IgD-negative memory B cell (primary cell): ENCODE results near the gene LINC00632. TPM values are rescaled to one million over a fixed set of nuclear protein-coding genes. Genes with fewer than 3 reads are reported as not detected.

Experiments
- H3K27ac Mint-ChIP-seq, 3 donors: one replicate each; pipeline ENCODE4 v1.8.0; 2020 to 2022; ENCODE audit warnings: mild to moderate bottlenecking in 3 of 3, mixed read lengths in 3 of 3, moderate library complexity in 1 of 3
- H3K27me3 Mint-ChIP-seq: one replicate; pipeline ENCODE4 v1.8.0; 2021; ENCODE audit warnings: mixed read lengths
- H3K36me3 Mint-ChIP-seq: one replicate; pipeline ENCODE4 v1.8.0; 2020; ENCODE audit warnings: mild to moderate bottlenecking, mixed read lengths
- H3K4me1 Mint-ChIP-seq, 3 donors: one replicate each; pipeline ENCODE4 v1.8.0; 2020 to 2022; ENCODE audit warnings: mixed read lengths in 3 of 3, mild to moderate bottlenecking in 1 of 3
- H3K4me3 Mint-ChIP-seq, 4 donors: one replicate each; pipeline ENCODE4 v1.8.0; 2020 to 2022; ENCODE audit warnings: mild to moderate bottlenecking in 4 of 4, mixed read lengths in 4 of 4, moderate library complexity in 3 of 4
- H3K9me3 Mint-ChIP-seq, 3 donors: one replicate each; pipeline ENCODE4 v1.8.0; 2020 to 2021; ENCODE audit warnings: mixed read lengths in 3 of 3, mild to moderate bottlenecking in 1 of 3
- polyA plus RNA-seq: library from polyadenylated mRNA; unstranded; fragments of 300-500 nt; fragmentation: Illumina TruSeq; gene quantifications from one replicate; pipeline ENCODE4 v1.2.3, GENCODE V29; 2021

LINC00632 gene
- polyA plus RNA-seq, 1 donor from 2014 or later = not detected

DNA sequence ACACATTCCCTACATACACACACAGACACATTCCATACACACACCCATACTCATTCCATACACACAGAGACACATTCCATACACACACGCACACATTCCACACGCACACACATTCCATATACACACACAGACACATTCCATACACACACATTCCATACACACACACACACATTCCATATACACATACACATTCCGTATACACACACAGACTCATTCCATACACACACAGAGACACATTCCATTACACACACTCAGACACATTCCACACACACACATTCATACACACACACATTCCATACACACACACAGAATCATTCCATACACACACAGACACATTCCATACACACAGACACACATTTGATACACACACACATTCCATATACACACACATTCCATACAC is 15.2 kb downstream of the LINC00632 start:
- Mint-ChIP-seq H3K4me1 (no peaks in the 10 kb centered on the region), H3K36me3 (no peaks in the 10 kb centered on the region), H3K27ac (no peak overlapping the region), H3K27me3 (no peaks in the 10 kb centered on the region), H3K4me3 (no peak overlapping the region), H3K9me3 (no peaks in the 10 kb centered on the region)

GRCh38 chrX:140725500-140725899 is 15.9 kb downstream of the LINC00632 start:
- no peak overlapping the region for H3K4me3 Mint-ChIP-seq
- H3K36me3 Mint-ChIP-seq = no peaks in the 10 kb centered on the region
- H3K9me3 Mint-ChIP-seq = no peaks in the 10 kb centered on the region
- H3K27me3 Mint-ChIP-seq = no peaks in the 10 kb centered on the region
- H3K4me1 Mint-ChIP-seq = no peaks in the 10 kb centered on the region
- no peak overlapping the region for H3K27ac Mint-ChIP-seq

GRCh38 chrX:140733766-140734342 is 24.3 kb downstream of the LINC00632 start:
- Mint-ChIP-seq H3K9me3 (no peaks in the 10 kb centered on the region), H3K27ac (no peak overlapping the region), H3K27me3 (no peaks in the 10 kb centered on the region), H3K4me1 (peaks cover 0 to 1% (median 0%) of the 10 kb centered on the region in 3 donors), H3K36me3 (no peaks in the 10 kb centered on the region), H3K4me3 (no peak overlapping the region)

- H3K27ac Mint-ChIP-seq = no peak overlapping the region
- H3K27me3 Mint-ChIP-seq = peaks cover 2% of the 10 kb centered on the region
- no peaks in the 10 kb centered on the region for H3K9me3 Mint-ChIP-seq
- no peaks in the 10 kb centered on the region for H3K36me3 Mint-ChIP-seq
- no peak overlapping the region for H3K4me3 Mint-ChIP-seq
- no peaks in the 10 kb centered on the region for H3K4me1 Mint-ChIP-seq
Measured at GRCh38 chrX:140744085-140744484, 34.5 kb downstream of the LINC00632 start.

- H3K4me1 Mint-ChIP-seq = no peaks in the 10 kb centered on the region
- no peaks in the 10 kb centered on the region for H3K36me3 Mint-ChIP-seq
- no peak overlapping the region for H3K4me3 Mint-ChIP-seq
- H3K27me3 Mint-ChIP-seq = no peaks in the 10 kb centered on the region
- no peaks in the 10 kb centered on the region for H3K9me3 Mint-ChIP-seq
- no peak overlapping the region for H3K27ac Mint-ChIP-seq
Measured at GRCh38 chrX:140756941-140757340, 47.4 kb downstream of the LINC00632 start.

GRCh38 chrX:140762061-140762460 is 52.5 kb downstream of the LINC00632 start:
- no peak overlapping the region for H3K27ac Mint-ChIP-seq
- H3K36me3 Mint-ChIP-seq = no peaks in the 10 kb centered on the region
- peaks cover 19% of the 10 kb centered on the region for H3K27me3 Mint-ChIP-seq
- peaks cover 0 to 1% (median 0%) of the 10 kb centered on the region in 3 donors for H3K4me1 Mint-ChIP-seq
- no peak overlapping the region for H3K4me3 Mint-ChIP-seq
- H3K9me3 Mint-ChIP-seq = no peaks in the 10 kb centered on the region

GRCh38 chrX:140764401-140764919 is 54.9 kb downstream of the LINC00632 start:
- Mint-ChIP-seq H3K9me3 (no peaks in the 10 kb centered on the region), H3K27ac (no peak overlapping the region), H3K36me3 (no peaks in the 10 kb centered on the region), H3K4me1 (peaks cover 0 to 1% (median 0%) of the 10 kb centered on the region in 3 donors), H3K4me3 (peak overlapping the region in 1 of 4 donors; percentile 37), H3K27me3 (peaks cover 19% of the 10 kb centered on the region)

DNA sequence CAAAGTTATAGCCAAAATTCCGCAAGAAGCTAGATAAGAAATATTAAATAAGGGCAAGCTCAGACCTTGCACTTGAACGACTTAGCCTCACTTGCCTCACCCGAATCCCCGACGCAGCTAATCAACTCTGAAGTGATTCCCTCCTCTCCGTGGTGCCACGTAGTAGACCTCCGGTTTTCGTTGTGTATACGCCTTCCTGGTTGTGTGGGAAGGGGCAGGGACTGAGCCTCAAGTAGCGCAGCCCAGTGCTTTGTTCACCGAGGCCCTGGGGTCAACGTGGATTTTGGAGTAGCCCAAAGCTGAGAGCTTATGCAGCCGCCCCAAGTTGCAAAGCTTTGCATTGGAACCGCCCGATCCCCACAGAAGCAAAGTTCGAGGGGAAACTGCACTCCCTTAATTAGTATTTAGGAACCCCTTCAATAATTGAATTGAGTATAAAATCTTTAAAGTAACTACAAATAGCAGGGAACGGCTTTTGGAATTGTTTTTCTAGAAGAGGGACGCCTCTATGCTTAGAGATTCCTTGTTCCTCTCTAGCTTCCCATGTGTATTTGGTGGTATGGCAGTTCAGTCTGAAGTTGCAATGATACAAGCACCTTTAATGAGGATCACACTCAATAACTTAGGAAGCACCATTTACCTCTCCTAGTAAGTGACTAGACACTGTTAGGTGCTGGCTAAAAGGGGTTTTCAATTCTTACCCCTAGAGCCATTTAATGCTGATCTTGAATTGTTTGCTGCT is 55.7 kb downstream of the LINC00632 start:
- Mint-ChIP-seq H3K4me1 (peaks cover 0 to 1% (median 0%) of the 10 kb centered on the region in 3 donors), H3K36me3 (no peaks in the 10 kb centered on the region), H3K9me3 (no peaks in the 10 kb centered on the region), H3K27me3 (peaks cover 19% of the 10 kb centered on the region), H3K4me3 (peak overlapping the region in 1 of 4 donors; percentile 68), H3K27ac (no peak overlapping the region)

GRCh38 chrX:140766024-140766611 is 56.6 kb downstream of the LINC00632 start:
- Mint-ChIP-seq H3K4me3 (no peak overlapping the region), H3K27me3 (peaks cover 19% of the 10 kb centered on the region), H3K27ac (peak overlapping the region in 1 of 3 donors; percentile 71), H3K9me3 (no peaks in the 10 kb centered on the region), H3K4me1 (peaks cover 0 to 1% (median 0%) of the 10 kb centered on the region in 3 donors), H3K36me3 (no peaks in the 10 kb centered on the region)

DNA sequence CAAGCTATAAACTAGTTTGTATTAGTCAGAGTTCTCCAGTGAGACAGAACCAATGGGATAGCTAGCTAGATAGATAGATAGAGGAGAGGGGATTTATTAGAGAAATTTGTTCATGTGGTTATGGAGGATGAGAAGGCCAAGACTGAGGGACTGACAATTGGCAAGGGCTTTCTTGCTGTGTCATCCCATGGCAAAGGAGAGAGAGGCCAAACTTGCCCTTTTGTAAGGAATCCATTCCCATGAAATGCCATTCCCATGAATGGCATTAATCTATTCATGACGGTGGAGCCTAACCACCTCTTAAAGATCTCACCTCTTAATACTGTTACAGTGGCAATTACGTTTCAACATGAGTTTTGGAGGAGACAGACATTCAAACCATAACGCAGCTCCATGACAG is 58.1 kb downstream of the LINC00632 start:
- no peaks in the 10 kb centered on the region for H3K36me3 Mint-ChIP-seq
- no peak overlapping the region for H3K4me3 Mint-ChIP-seq
- H3K27ac Mint-ChIP-seq = no peak overlapping the region
- peaks cover 19% of the 10 kb centered on the region for H3K27me3 Mint-ChIP-seq
- H3K9me3 Mint-ChIP-seq = no peaks in the 10 kb centered on the region
- no peaks in the 10 kb centered on the region for H3K4me1 Mint-ChIP-seq

DNA sequence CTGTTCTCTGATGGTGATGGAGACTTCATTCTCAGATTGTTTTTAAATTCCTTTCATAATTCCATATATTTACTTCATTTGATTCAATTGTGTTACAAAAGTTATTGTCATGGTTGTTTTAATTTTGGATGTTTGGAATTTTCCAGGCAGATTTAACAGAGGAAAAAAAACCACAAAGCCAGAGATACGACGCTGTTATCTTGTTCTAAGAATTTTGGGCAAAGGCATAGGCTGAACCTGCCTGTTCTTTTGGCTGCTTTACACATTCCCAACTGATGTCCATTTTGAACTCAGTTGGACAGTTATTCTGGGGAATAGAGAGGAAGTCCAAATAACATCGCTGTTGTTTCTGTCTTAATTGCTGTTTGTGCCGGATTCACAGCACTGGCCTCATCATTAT is 65.7 kb downstream of the LINC00632 start:
- Mint-ChIP-seq H3K4me3 (no peak overlapping the region), H3K36me3 (no peaks in the 10 kb centered on the region), H3K27me3 (peaks cover 2% of the 10 kb centered on the region), H3K4me1 (no peaks in the 10 kb centered on the region), H3K9me3 (no peaks in the 10 kb centered on the region), H3K27ac (no peak overlapping the region)

DNA sequence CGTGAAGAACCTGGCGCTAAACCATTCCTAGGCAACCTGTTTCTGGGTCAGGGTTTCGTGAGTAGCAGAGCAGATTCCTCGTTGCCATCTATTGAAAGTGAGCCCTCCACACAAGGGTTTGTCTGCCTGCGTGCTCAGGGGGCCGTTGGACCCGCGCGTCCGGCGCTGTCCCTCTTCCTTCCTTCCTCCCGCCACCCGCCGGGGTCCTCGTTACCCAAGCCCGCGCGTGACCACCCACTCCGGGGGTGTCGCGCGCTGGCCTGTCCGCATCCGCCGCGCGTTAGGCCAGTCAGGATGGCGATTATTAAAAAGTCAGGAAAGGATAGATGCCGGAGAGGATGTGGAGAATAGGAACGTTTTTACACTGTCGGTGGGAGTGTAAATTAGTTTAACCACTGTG is 66.8 kb downstream of the LINC00632 start:
- Mint-ChIP-seq H3K4me3 (no peak overlapping the region), H3K27ac (no peak overlapping the region), H3K36me3 (no peaks in the 10 kb centered on the region), H3K4me1 (no peaks in the 10 kb centered on the region), H3K27me3 (peaks cover 2% of the 10 kb centered on the region), H3K9me3 (no peaks in the 10 kb centered on the region)

DNA sequence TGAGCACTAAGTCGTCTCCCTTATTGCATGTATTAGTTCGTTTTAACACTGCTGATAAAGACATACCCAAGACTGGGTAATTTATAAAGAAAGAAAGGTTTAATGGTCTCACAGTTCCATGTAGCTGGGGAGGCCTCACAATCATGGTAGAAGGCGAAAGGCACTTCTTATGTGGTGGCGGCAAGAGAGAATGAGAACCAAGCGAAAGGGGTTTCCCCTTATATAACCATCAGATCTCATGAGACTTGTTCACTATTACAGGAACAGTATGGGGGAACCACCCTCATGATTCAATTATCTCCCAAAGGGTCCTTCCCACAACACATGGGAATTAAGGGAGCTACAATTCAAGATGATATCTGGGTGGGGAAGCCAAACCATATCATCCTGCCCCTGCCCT is 85.1 kb downstream of the LINC00632 start:
- H3K4me1 Mint-ChIP-seq = no peaks in the 10 kb centered on the region
- H3K9me3 Mint-ChIP-seq = peaks cover 0 to 2% (median 0%) of the 10 kb centered on the region in 3 donors
- no peak overlapping the region for H3K27ac Mint-ChIP-seq
- no peak overlapping the region for H3K4me3 Mint-ChIP-seq
- no peaks in the 10 kb centered on the region for H3K36me3 Mint-ChIP-seq
- no peaks in the 10 kb centered on the region for H3K27me3 Mint-ChIP-seq

DNA sequence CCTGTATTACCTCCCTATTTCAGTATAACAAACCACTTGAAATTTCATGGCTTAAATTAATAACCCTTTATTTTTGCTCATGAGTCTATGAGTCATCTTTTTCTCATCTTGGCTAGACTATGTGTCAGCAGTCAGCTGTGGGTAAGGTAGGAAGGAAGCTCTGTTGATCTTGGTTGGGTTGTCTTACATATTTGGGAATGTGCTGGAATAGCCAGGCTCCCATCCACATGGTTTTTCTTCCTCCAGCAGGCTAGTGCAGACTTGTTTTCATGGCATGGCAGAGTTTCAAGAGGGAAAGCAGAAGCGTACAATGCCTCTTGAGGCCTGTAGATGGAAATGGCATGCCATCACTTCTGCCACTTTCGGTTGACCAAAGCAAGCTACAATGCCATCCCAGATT is 89.7 kb downstream of the LINC00632 start:
- Mint-ChIP-seq H3K9me3 (peaks cover 0 to 2% (median 0%) of the 10 kb centered on the region in 3 donors), H3K27me3 (no peaks in the 10 kb centered on the region), H3K36me3 (no peaks in the 10 kb centered on the region), H3K4me1 (no peaks in the 10 kb centered on the region), H3K27ac (no peak overlapping the region), H3K4me3 (no peak overlapping the region)

- H3K4me1 Mint-ChIP-seq = no peaks in the 10 kb centered on the region
- no peak overlapping the region for H3K27ac Mint-ChIP-seq
- H3K36me3 Mint-ChIP-seq = no peaks in the 10 kb centered on the region
- peaks cover 0 to 9% (median 5%) of the 10 kb centered on the region in 3 donors for H3K9me3 Mint-ChIP-seq
- H3K27me3 Mint-ChIP-seq = no peaks in the 10 kb centered on the region
- H3K4me3 Mint-ChIP-seq = no peak overlapping the region
Measured at GRCh38 chrX:140804292-140804691, 94.7 kb downstream of the LINC00632 start.
